NCI-H1048 (cell line): ENCODE data around the gene MSRB3.

Experiments
- DNase-seq: peaks from one replicate; lab custom pipeline; 2025; lab: John Stamatoyannopoulos, UW

Gene MSRB3

GRCh38 chr12:65392491-65392890, 114.0 kb downstream of the MSRB3 start:
- DNase-seq, result no peak

GRCh38 chr12:65403188-65403587, 124.7 kb downstream of the MSRB3 start:
- DNase-seq, result no peak

GRCh38 chr12:65407388-65408149, 129.1 kb downstream of the MSRB3 start:
- no peak for DNase-seq

- DNase-seq, result no peak
These were observed 130.0 kb downstream of the MSRB3 start for GRCh38 chr12:65408441-65408840.

GRCh38 chr12:65409726-65410125, 131.2 kb downstream of the MSRB3 start:
- DNase-seq, result no peak

GRCh38 chr12:65411171-65411570, 132.7 kb downstream of the MSRB3 start:
- no peak for DNase-seq

- DNase-seq, result no peak
These were observed 136.0 kb downstream of the MSRB3 start for GRCh38 chr12:65414526-65414925.

GRCh38 chr12:65415826-65416225, 137.3 kb downstream of the MSRB3 start:
- DNase-seq, result no peak

- no peak for DNase-seq
These were observed 141.0 kb downstream of the MSRB3 start for GRCh38 chr12:65419284-65420072.

- DNase-seq, result no peak
These were observed 142.5 kb downstream of the MSRB3 start for GRCh38 chr12:65420941-65421340.

- DNase-seq, result no peak
These were observed 149.2 kb downstream of the MSRB3 start for GRCh38 chr12:65427646-65428045.

- no peak for DNase-seq
These were observed 151.5 kb downstream of the MSRB3 start for GRCh38 chr12:65430006-65430405.

GRCh38 chr12:65430571-65431306, 152.3 kb downstream of the MSRB3 start:
- no peak for DNase-seq

GRCh38 chr12:65432114-65432513, 153.6 kb downstream of the MSRB3 start:
- DNase-seq, result no peak

- DNase-seq, result no peak
These were observed 154.2 kb downstream of the MSRB3 start for GRCh38 chr12:65432651-65433050.

- no peak for DNase-seq
These were observed 156.3 kb downstream of the MSRB3 start for GRCh38 chr12:65434737-65435136.

GRCh38 chr12:65443038-65443437, 164.6 kb downstream of the MSRB3 start:
- DNase-seq, result no peak

- no peak for DNase-seq
These were observed 166.5 kb downstream of the MSRB3 start for GRCh38 chr12:65444996-65445395.

- DNase-seq, result no peak
These were observed 168.4 kb downstream of the MSRB3 start for GRCh38 chr12:65446901-65447300.

GRCh38 chr12:65449400-65449799, 170.9 kb downstream of the MSRB3 start:
- no peak for DNase-seq

- DNase-seq, result no peak
These were observed 172.1 kb downstream of the MSRB3 start for GRCh38 chr12:65450625-65451024.

GRCh38 chr12:65454115-65454787, 175.8 kb downstream of the MSRB3 start:
- DNase-seq, result no peak
